Hepatocyte (in vitro differentiated cells): ENCODE measurements around the gene CREBL2. TPM values are rescaled to one million over a fixed set of nuclear protein-coding genes. Genes with fewer than 3 reads are reported as not detected.
"Not testable (repeated sequence)": the region's sequence is repeated elsewhere in the genome, so short reads cannot be mapped to it uniquely, and the experiment has no call there.

Experiments used
- DNase-seq: peaks from one replicate; pipeline ENCODE4 v3.0.0-alpha.2; 2016; ENCODE audit warnings: low spot score
- H2AFZ ChIP-seq: fragments of 200-600 bp; sonication (generic); 2 replicates; pipeline ENCODE4 v1.6.0; 2016; ENCODE audit warnings: antibody characterized with exemption, mild to moderate bottlenecking
- H3K27ac ChIP-seq: fragments of 200-600 bp; sonication (generic); 2 replicates; pipeline ENCODE4 v1.5.1; 2016; ENCODE audit warnings: mild to moderate bottlenecking
- H3K27me3 ChIP-seq: fragments of 200-600 bp; sonication (generic); 2 replicates; pipeline ENCODE4 v1.6.1; 2016
- H3K36me3 ChIP-seq: fragments of 200-600 bp; sonication (generic); replicated peaks from 2 replicates; pipeline ENCODE4 v1.5.1; 2016; ENCODE audit warnings: low read depth; ENCODE audit not compliant: insufficient read depth
- H3K4me1 ChIP-seq: fragments of 200-600 bp; sonication (generic); 2 replicates; pipeline ENCODE4 v1.5.1; 2016; ENCODE audit warnings: mild to moderate bottlenecking, moderate library complexity; ENCODE audit not compliant: insufficient read depth
- H3K4me2 ChIP-seq: fragments of 200-600 bp; sonication (generic); 2 replicates; pipeline ENCODE4 v1.6.0; 2016
- H3K4me3 ChIP-seq: fragments of 200-600 bp; sonication (generic); 2 replicates; pipeline ENCODE4 v1.5.1; 2016; ENCODE audit warnings: mild to moderate bottlenecking
- H3K79me2 ChIP-seq: fragments of 200-600 bp; sonication (generic); 2 replicates; pipeline ENCODE4 v1.6.0; 2017; ENCODE audit warnings: mild to moderate bottlenecking
- H3K9me2 ChIP-seq: fragments of 200-600 bp; sonication (generic); replicated peaks from 2 replicates; pipeline ENCODE4 v1.6.0; 2017; ENCODE audit warnings: mild to moderate bottlenecking; ENCODE audit not compliant: insufficient read depth
- H3K9me3 ChIP-seq: fragments of 200-600 bp; sonication (generic); 2 replicates; pipeline ENCODE4 v1.5.1; 2016; ENCODE audit warnings: low read depth, mild to moderate bottlenecking
- H4K20me1 ChIP-seq: fragments of 200-600 bp; sonication (generic); 2 replicates; pipeline ENCODE4 v1.6.0; 2016; ENCODE audit warnings: mild to moderate bottlenecking; ENCODE audit not compliant: insufficient read depth, poor library complexity, severe bottlenecking
- CTCF ChIP-seq: fragments of 200-600 bp; sonication (generic); IDR thresholded peaks from 2 replicates; pipeline ENCODE4 v1.5.1; 2016; ENCODE audit warnings: antibody characterized with exemption, mild to moderate bottlenecking; ENCODE audit not compliant: poor library complexity
- EZH2 ChIP-seq: fragments of 200-600 bp; sonication (generic); IDR thresholded peaks from 2 replicates; pipeline ENCODE4 v1.6.1; 2016; ENCODE audit warnings: antibody characterized with exemption, mild to moderate bottlenecking, borderline replicate concordance
- EZH2phosphoT487 ChIP-seq: fragments of 200-600 bp; sonication (generic); IDR thresholded peaks from one replicate; pipeline ENCODE4 v1.6.1; 2018; ENCODE audit warnings: antibody characterized with exemption, mild to moderate bottlenecking, low read depth, moderate library complexity; ENCODE audit not compliant: unreplicated experiment, severe bottlenecking
- WGBS: methylation state at CpG from one replicate; pipeline ENCODE4 v1.1.6; 2016; ENCODE audit warnings: low lambda C conversion rate; ENCODE audit errors: missing lambda C conversion rate; 5-methylcytosine and 5-hydroxymethylcytosine counted together
- polyA plus RNA-seq: library from polyadenylated mRNA; unstranded; fragments of >200 nt; fragmentation: Nextera tagmentation; extraction: Ambion mirVana; gene quantifications from 2 replicates; pipeline ENCODE4 v1.2.1, GENCODE V29; 2016
- total RNA-seq: library from RNA; depleted of rRNA; stranded (reverse); fragments of >200 nt; gene quantifications from 2 replicates; pipeline ENCODE4 v1.2.3, GENCODE V29; 2014

CREBL2 gene
- total and polyA plus RNA-seq, 2 experiments from 2014 or later = 11.4 to 19.4 TPM

- no peak for DNase-seq
- TF ChIP-seq CTCF (no peak), EZH2 (no peak)
- Histone ChIP-seq H3K36me3 (no peaks in the 10 kb centered on the region), H2AFZ (no peak overlapping the region), H3K4me2 (no peak overlapping the region), H3K27ac (no peak overlapping the region), H3K9me2 (no peaks in the 10 kb centered on the region), H3K9me3 (peaks cover 3% of the 10 kb centered on the region), H3K4me3 (no peak overlapping the region), H3K4me1 (no peaks in the 10 kb centered on the region), H3K27me3 (no peaks in the 10 kb centered on the region), H4K20me1 (no peaks in the 10 kb centered on the region), H3K79me2 (no peaks in the 10 kb centered on the region)
These were observed 36.6 kb downstream of the CREBL2 start for GRCh38 chr12:12648284-12648683.

GRCh38 chr12:12648951-12649650 lies 37.4 kb downstream of the CREBL2 start:
- H3K9me3 ChIP-seq = peaks cover 3% of the 10 kb centered on the region
- no peaks in the 10 kb centered on the region for H3K4me1 ChIP-seq
- H3K9me2 ChIP-seq = no peaks in the 10 kb centered on the region
- no peak overlapping the region for H2AFZ ChIP-seq
- no peaks in the 10 kb centered on the region for H3K27me3 ChIP-seq
- no peak for DNase-seq
- no peak overlapping the region for H3K4me3 ChIP-seq
- H3K4me2 ChIP-seq = no peak overlapping the region
- no peaks in the 10 kb centered on the region for H4K20me1 ChIP-seq
- no peak overlapping the region for H3K27ac ChIP-seq
- no peak for TF ChIP-seq CTCF
- TF ChIP-seq EZH2 = no peak
- TF ChIP-seq EZH2phosphoT487 = no peak
- H3K79me2 ChIP-seq = no peaks in the 10 kb centered on the region
- no peaks in the 10 kb centered on the region for H3K36me3 ChIP-seq

GRCh38 chr12:12651752-12652151 lies 40.1 kb downstream of the CREBL2 start:
- H2AFZ ChIP-seq = no peak overlapping the region
- H3K4me1 ChIP-seq = no peaks in the 10 kb centered on the region
- no peak for DNase-seq
- H3K9me2 ChIP-seq = no peaks in the 10 kb centered on the region
- H3K79me2 ChIP-seq = no peaks in the 10 kb centered on the region
- no peak overlapping the region for H3K4me2 ChIP-seq
- no peak overlapping the region for H3K4me3 ChIP-seq
- no peaks in the 10 kb centered on the region for H4K20me1 ChIP-seq
- H3K27ac ChIP-seq = no peak overlapping the region
- H3K36me3 ChIP-seq = no peaks in the 10 kb centered on the region
- peaks cover 3% of the 10 kb centered on the region for H3K9me3 ChIP-seq
- TF ChIP-seq EZH2 = no peak
- H3K27me3 ChIP-seq = no peaks in the 10 kb centered on the region

- H3K4me2 ChIP-seq, H3K27ac ChIP-seq, H3K9me2 ChIP-seq, H3K4me1 ChIP-seq, DNase-seq, H3K36me3 ChIP-seq, H4K20me1 ChIP-seq, H3K27me3 ChIP-seq, H3K79me2 ChIP-seq, H2AFZ ChIP-seq, H3K9me3 ChIP-seq, H3K4me3 ChIP-seq: not testable (repeated sequence)
- 93% methylated on average over 4 of the region's 4 CpGs for WGBS
These were observed 41.0 kb downstream of the CREBL2 start for GRCh38 chr12:12652704-12653103.

GRCh38 chr12:12653922-12654321 lies 42.2 kb downstream of the CREBL2 start:
- DNase-seq = no peak
- Histone ChIP-seq H3K27ac (no peak overlapping the region), H4K20me1 (no peaks in the 10 kb centered on the region), H3K36me3 (no peaks in the 10 kb centered on the region), H3K27me3 (no peaks in the 10 kb centered on the region), H3K9me2 (no peaks in the 10 kb centered on the region), H3K4me1 (no peaks in the 10 kb centered on the region), H2AFZ (no peak overlapping the region), H3K4me2 (no peak overlapping the region), H3K79me2 (no peaks in the 10 kb centered on the region), H3K9me3 (peaks cover 3% of the 10 kb centered on the region), H3K4me3 (no peak overlapping the region)
- no peak for TF ChIP-seq CTCF
- TF ChIP-seq EZH2 = no peak
- TF ChIP-seq EZH2phosphoT487 = no peak
